ENCODE measurements around the gene BLVRB. TPM values are rescaled to one million over a fixed set of nuclear protein-coding genes. Genes with fewer than 3 reads are reported as not detected.

Gene BLVRB
- total RNA-seq, 4 donors from 2014 or later, result 51.5 to 206 (median 115) TPM

DNA sequence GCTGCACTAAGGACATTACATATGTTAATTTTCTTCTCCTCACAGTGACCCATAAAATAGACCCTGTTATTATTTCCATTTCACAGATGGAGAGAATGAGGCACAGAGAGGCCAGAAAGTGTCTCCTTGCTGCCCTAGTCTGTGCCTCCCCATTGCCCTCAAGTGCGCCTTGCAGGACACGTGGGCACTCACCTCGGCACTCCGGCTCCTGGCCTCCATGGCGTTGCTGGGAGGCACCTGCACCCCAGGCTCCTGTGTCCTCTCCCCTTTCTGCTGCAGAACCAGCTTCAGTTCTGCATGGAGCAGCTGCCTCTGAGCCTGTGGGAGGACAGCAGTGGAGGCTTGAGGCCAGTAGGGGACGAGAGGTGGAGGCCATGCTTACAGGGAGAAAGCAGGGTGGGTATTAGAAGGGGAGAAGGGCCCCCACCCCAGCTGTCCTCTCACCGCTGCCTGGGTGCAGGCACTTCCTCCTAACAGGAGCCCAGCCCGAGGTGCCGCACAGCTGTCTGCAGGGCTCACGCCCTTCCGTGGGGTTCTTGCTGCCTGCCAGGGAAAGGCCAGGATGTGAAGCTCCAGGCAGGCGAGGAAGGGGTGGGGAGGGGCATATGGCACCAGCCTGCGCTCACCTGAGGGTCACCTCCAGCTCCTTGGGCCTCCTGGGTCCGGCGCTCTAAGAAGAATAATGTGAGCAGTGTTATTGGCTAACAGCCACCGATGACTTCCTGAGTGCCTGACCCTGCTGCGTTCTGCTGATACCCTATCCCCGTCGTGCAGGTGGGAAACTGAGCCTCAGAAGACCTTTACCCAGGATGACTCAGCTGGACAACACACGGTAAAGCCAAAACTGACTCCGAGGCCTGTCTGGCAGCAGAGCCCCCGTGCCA, 57.6 kb downstream of the BLVRB start:
- Histone ChIP-seq H3K4me1 (no peaks in the 10 kb centered on the region), H3K27ac (no peak overlapping the region), H3K4me3 (no peak overlapping the region), H3K27me3 (no peaks in the 10 kb centered on the region), H3K36me3 (no peaks in the 10 kb centered on the region), H3K9me3 (no peaks in the 10 kb centered on the region)
- intact Hi-C loops (cut with DNase I; ENCODE audit: low total_unique reads), result no loop called here
- no peak for DNase-seq
- TF ChIP-seq, protein P1, sequence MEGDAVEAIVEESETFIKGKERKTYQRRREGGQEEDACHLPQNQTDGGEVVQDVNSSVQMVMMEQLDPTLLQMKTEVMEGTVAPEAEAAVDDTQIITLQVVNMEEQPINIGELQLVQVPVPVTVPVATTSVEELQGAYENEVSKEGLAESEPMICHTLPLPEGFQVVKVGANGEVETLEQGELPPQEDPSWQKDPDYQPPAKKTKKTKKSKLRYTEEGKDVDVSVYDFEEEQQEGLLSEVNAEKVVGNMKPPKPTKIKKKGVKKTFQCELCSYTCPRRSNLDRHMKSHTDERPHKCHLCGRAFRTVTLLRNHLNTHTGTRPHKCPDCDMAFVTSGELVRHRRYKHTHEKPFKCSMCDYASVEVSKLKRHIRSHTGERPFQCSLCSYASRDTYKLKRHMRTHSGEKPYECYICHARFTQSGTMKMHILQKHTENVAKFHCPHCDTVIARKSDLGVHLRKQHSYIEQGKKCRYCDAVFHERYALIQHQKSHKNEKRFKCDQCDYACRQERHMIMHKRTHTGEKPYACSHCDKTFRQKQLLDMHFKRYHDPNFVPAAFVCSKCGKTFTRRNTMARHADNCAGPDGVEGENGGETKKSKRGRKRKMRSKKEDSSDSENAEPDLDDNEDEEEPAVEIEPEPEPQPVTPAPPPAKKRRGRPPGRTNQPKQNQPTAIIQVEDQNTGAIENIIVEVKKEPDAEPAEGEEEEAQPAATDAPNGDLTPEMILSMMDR (IDR thresholded peaks at IDR 0.05), result no peak
- no peak for TF ChIP-seq POLR2A (IDR thresholded peaks at IDR 0.05)

DNA sequence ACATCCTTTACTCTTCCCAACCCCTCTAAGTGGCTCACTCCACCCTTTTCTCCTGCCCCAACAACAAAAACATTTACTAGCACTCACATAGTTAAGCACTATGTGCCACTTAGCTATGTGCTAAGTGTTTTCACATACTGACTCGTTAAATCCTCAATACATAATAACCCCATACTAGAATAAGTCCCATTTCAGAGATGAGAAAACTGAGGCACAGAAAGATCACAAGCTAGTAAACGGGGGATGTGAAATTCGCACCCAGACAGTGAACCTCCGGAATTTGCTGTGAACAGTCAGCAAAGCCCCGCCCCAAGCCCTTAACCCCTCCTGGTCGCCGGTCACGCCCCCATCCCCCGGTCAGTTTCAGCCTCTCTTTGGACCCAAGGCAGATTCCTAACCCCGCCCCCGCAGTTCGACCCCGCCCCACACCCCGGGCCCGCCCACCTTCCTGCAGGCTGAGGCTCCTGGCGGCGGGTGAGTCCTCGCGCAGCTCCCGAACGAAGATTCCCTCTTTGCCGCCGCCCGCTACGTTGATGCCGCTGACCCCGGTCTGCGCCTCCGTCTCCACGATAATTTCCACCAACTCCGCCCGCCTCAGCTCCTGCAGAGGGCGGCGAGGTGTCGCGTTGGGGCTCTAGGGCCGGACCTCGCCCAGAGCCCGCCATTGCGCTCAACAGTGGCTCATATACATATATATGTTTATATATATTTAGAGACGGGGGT, 62.1 kb downstream of the BLVRB start:
- peak overlapping the region; percentile 50 to 56 for H3K4me3 ChIP-seq
- intact Hi-C loops (cut with DNase I; ENCODE audit: low total_unique reads), result no loop called here
- no peaks in the 10 kb centered on the region for H3K9me3 ChIP-seq
- peak; percentile 90 to 93 for DNase-seq
- no peaks in the 10 kb centered on the region for H3K4me1 ChIP-seq
- H3K36me3 ChIP-seq, result no peaks in the 10 kb centered on the region
- H3K27ac ChIP-seq, result peak overlapping the region; percentile 80 to 93
- H3K27me3 ChIP-seq, result no peaks in the 10 kb centered on the region
- TF ChIP-seq POLR2A (IDR thresholded peaks at IDR 0.05), result no peak
- TF ChIP-seq, protein P1 (IDR thresholded peaks at IDR 0.05), result peak in 1 of 4 experiments; percentile 23

DNA sequence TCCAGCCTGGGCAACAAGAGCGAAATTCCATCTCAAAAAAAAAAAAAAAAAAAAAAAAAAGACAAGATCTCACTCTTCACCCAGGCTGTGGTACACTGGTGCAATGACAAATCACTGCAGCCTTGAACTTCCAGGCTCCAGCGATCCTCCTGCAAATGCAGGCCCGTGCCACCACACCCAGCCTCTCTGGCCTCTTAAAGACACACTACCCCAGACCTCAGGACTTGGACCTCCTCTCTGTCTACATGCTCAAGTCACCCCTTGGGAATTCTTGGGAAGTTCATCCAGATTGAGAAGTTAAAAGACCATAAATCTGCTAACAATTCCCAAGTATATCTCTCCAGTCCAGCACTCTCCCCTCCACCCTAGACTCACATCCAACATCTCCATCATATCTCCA, 65.0 kb downstream of the BLVRB start:
- Histone ChIP-seq H3K4me1 (no peaks in the 10 kb centered on the region), H3K27ac (no peak overlapping the region), H3K9me3 (no peaks in the 10 kb centered on the region), H3K27me3 (no peaks in the 10 kb centered on the region), H3K36me3 (no peaks in the 10 kb centered on the region), H3K4me3 (no peak overlapping the region)
- TF ChIP-seq, protein P1 (IDR thresholded peaks at IDR 0.05), result no peak
- TF ChIP-seq POLR2A (IDR thresholded peaks at IDR 0.05), result no peak
- intact Hi-C loops (cut with DNase I; ENCODE audit: low total_unique reads), result no loop called here
- no peak for DNase-seq

DNA sequence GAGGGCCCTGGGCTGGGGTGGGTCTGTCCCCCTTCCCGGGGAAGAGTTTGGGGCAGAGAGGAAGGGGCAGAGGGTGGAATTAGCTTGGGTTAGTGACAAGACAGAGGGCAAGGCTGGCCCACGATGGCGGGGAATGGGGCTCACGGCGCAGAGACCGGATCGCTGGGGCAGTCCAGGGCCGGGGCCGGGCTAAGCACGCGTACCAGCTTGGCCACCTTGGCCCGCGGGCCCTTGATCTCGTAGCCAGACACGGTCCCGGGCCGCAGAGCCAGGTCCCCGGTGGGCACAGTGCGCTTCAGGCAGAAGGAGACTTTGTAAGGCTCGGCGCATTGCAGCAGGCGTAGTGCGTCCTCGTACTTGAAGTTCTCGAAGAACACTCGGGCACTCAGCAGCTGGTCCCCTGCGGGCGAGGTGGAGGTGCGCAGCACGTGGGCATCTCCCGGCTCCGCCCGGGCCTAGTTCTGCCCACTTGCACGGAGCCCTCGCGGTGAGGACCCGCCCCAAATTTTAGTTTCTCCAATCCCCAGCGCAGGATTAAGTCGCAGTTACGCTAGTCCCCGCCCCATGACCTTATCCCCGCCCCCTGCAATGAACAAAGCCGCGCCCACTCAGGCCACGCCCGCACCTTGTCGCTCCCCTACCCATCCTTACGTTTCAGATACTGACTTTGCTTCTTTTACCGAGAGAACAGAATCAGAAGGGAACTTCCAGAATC, 67.0 kb downstream of the BLVRB start:
- TF ChIP-seq, protein P1 (IDR thresholded peaks at IDR 0.05), result no peak
- no peak for TF ChIP-seq POLR2A (IDR thresholded peaks at IDR 0.05)
- Histone ChIP-seq H3K4me1 (no peaks in the 10 kb centered on the region), H3K36me3 (no peaks in the 10 kb centered on the region), H3K27me3 (no peaks in the 10 kb centered on the region), H3K9me3 (no peaks in the 10 kb centered on the region), H3K27ac (no peak overlapping the region), H3K4me3 (no peak overlapping the region)
- intact Hi-C loops (cut with DNase I; ENCODE audit: low total_unique reads), result no loop called here
- DNase-seq, result peak in 1 of 2 donors; percentile 45

Small RNA genes lying within 50 kb of the gene (small RNA-seq; reads per million reads assigned to genes)
- not detected for gene RF00017

Other genes with a start within 250 kb of the BLVRB start
- gene TTC9B, start 247.4 kb downstream of the BLVRB start, total RNA-seq, result not detected
- under 1 TPM in 2 of 4 donors, not detected in 2; 0.21 to 0.61 TPM for gene CCNP, start 239.1 kb downstream of the BLVRB start, total RNA-seq
- 100 to 1,000 TPM in 2 of 4 donors, 10 to 100 TPM in 2; 32.6 to 177 (median 95.2) TPM for gene AKT2, start 180.4 kb downstream of the BLVRB start, total RNA-seq
- 10 to 100 TPM in 2 of 4 donors, 1 to 10 TPM in 2; 7.1 to 21.2 (median 13.3) TPM for gene C19orf47, start 117.3 kb downstream of the BLVRB start, total RNA-seq
- gene PLD3, start 117.0 kb downstream of the BLVRB start, total RNA-seq, result 100 to 1,000 TPM; 108 to 372 (median 158) TPM
- under 1 TPM in 2 of 4 donors, not detected in 2; 0.40 to 0.48 TPM for gene HIPK4, start 75.6 kb downstream of the BLVRB start, total RNA-seq
- gene PRX, start 52.4 kb downstream of the BLVRB start, total RNA-seq, result 1 to 10 TPM; 3.3 to 7.5 (median 4.8) TPM
- 10 to 100 TPM in 3 of 4 donors, 1 to 10 TPM in 1; 3.1 to 18.4 (median 15.8) TPM for gene SERTAD1, start 39.8 kb downstream of the BLVRB start, total RNA-seq
- 10 to 100 TPM in 3 of 4 donors, 1 to 10 TPM in 1; 1.0 to 81.5 (median 44.7) TPM for gene SERTAD3, start 21.4 kb downstream of the BLVRB start, total RNA-seq
- gene SPTBN4, start 1.3 kb upstream of the BLVRB start, total RNA-seq, result 1 to 10 TPM in 3 of 4 donors, not detected in 1; 3.1 to 7.0 (median 5.3) TPM
- gene SHKBP1, start 111.1 kb upstream of the BLVRB start, total RNA-seq, result 10 to 100 TPM; 15.1 to 57.4 (median 21.9) TPM
- gene LTBP4, start 135.6 kb upstream of the BLVRB start, total RNA-seq, result 1,000 to 10,000 TPM in 1 of 4 donors, 100 to 1,000 TPM in 3; 163 to 1,000 (median 501) TPM
- gene NUMBL, start 224.9 kb upstream of the BLVRB start, total RNA-seq, result 10 to 100 TPM; 18.8 to 90.5 (median 44.3) TPM

All from uterus (tissue), 4 donors.